HCT116 (cell line): Measurements from ENCODE around the gene LFNG. TPM values are rescaled to one million over a fixed set of nuclear protein-coding genes. Genes with fewer than 3 reads are reported as not detected.

ENCODE experiments used
- ATAC-seq: fragments of 200-7000 bp; cut with Tn5 transposase; 2 replicates; pipeline ENCODE4 v1.9.1; 2020; ENCODE audit warnings: mild to moderate bottlenecking, moderate library complexity
- BruUV-seq: library from RNA; stranded (reverse); fragments of 400-500 nt; replicated peaks from 2 replicates; lab custom pipeline; 2021; lab: Mats Ljungman, UMichigan
- CTCF ChIA-PET: fragments of 300-600 bp; sonication (Branson Sonifier 250); formaldehyde crosslinking; loops from one replicate; lab custom pipeline; 2021; ENCODE audit warnings: antibody characterized with exemption; lab: Charles Lee
- POLR2A ChIA-PET: fragments of 300-600, 350-600 bp; sonication (Branson Sonifier 250); formaldehyde crosslinking; loops from one replicate; lab custom pipeline; 2021; ENCODE audit warnings: antibody characterized with exemption; lab: Charles Lee
- RAD21 ChIA-PET, 2 experiments: fragments of 300-600 bp; sonication (Branson Sonifier 250); formaldehyde crosslinking; loops; one replicate each; lab custom pipeline; 2023; ENCODE audit warnings: low total read pairs in 2 of 2; ENCODE audit not compliant: uncharacterized antibody in 2 of 2, unreplicated experiment in 2 of 2, low non-redundant PET in 1 of 2; lab: Charles Lee
- DNase-seq: peaks from one replicate; pipeline ENCODE4 v3.0.0-alpha.2; 2010; ENCODE audit warnings: low read depth, low spot score
- H2AFZ ChIP-seq: fragments of 200-600 bp; shearing (Covaris generic), sonication (generic); 2 replicates; pipeline ENCODE4 v1.6.1; 2017; ENCODE audit warnings: low read depth, mixed run types, mixed read lengths, antibody characterized with exemption, low read length; ENCODE audit not compliant: poor library complexity, severe bottlenecking
- H3K27ac ChIP-seq: 2 replicates; pipeline ENCODE4 v1.5.1; 2012; ENCODE audit warnings: low read depth, low read length
- H3K27me3 ChIP-seq: fragments of 200-600 bp; sonication (generic); 2 replicates; pipeline ENCODE4 v1.6.1; 2016; ENCODE audit warnings: mixed run types, low read length, mixed read lengths; ENCODE audit not compliant: insufficient read depth
- H3K36me3 ChIP-seq, 2 experiments: fragments of 200-500 bp in 1 of 2; fragments of 200-600 bp in 1 of 2; sonication (Bioruptor generic) in 1 of 2; sonication (generic) in 1 of 2; 2 replicates each; pipeline versions ENCODE4 v1.5.1 to v1.6.1; 2014 to 2016; ENCODE audit warnings: low read length in 2 of 2, inconsistent platforms in 1 of 2, mixed read lengths in 1 of 2, mixed run types in 1 of 2; ENCODE audit not compliant: insufficient read depth in 2 of 2, control insufficient read depth in 1 of 2
- H3K4me1 ChIP-seq, 2 experiments: fragments of 200-600 bp in 1 of 2; sonication (generic) in 1 of 2; 2 replicates each; pipeline versions ENCODE4 v1.5.1 to v1.6.1; 2012 to 2017; ENCODE audit warnings: low read length in 2 of 2, inconsistent platforms in 1 of 2, mild to moderate bottlenecking in 1 of 2, mixed read lengths in 1 of 2, mixed run types in 1 of 2, moderate library complexity in 1 of 2; ENCODE audit not compliant: insufficient read depth in 2 of 2, control insufficient read depth in 1 of 2
- H3K4me2 ChIP-seq: fragments of 200-600 bp; sonication (generic); 2 replicates; pipeline ENCODE4 v1.6.1; 2017; ENCODE audit warnings: mixed run types, low read length, mixed read lengths
- H3K4me3 ChIP-seq, 2 experiments: fragments of 200-600 bp in 1 of 2; sonication (generic) in 1 of 2; replicated peaks in 1 of 2; 2 replicates each; pipeline ENCODE4 v1.5.1; 2011 to 2016; ENCODE audit warnings: low read length in 2 of 2, control low read depth in 1 of 2, low read depth in 1 of 2, mild to moderate bottlenecking in 1 of 2, mixed read lengths in 1 of 2, mixed run types in 1 of 2
- H3K79me2 ChIP-seq: fragments of 200-600 bp; sonication (generic); 2 replicates; pipeline ENCODE4 v1.6.1; 2017; ENCODE audit warnings: mild to moderate bottlenecking, mixed run types, low read length, moderate library complexity, mixed read lengths; ENCODE audit not compliant: insufficient read depth
- H3K9ac ChIP-seq: fragments of 200-600 bp; sonication (generic); 2 replicates; pipeline ENCODE4 v1.6.1; 2016; ENCODE audit warnings: low read length, mixed read lengths
- H3K9me2 ChIP-seq: fragments of 200-600 bp; sonication (generic), shearing (Covaris generic); 2 replicates; pipeline ENCODE4 v1.6.1; 2017; ENCODE audit warnings: mixed run types, mild to moderate bottlenecking, moderate library complexity; ENCODE audit not compliant: insufficient read depth
- H3K9me3 ChIP-seq, 2 experiments: fragments of 200-500 bp in 1 of 2; fragments of 200-600 bp in 1 of 2; sonication (Bioruptor generic) in 1 of 2; sonication (generic) in 1 of 2; 2 replicates each; pipeline ENCODE4 v1.6.1; 2014 to 2017; ENCODE audit warnings: low read length in 2 of 2, mixed read lengths in 2 of 2, inconsistent platforms in 1 of 2, low read depth in 1 of 2, mild to moderate bottlenecking in 1 of 2, mixed run types in 1 of 2, moderate library complexity in 1 of 2; ENCODE audit not compliant: control insufficient read depth in 1 of 2, insufficient read depth in 1 of 2
- H4K20me1 ChIP-seq: fragments of 200-600 bp; sonication (generic), shearing (Covaris generic); 2 replicates; pipeline ENCODE4 v1.6.1; 2017; ENCODE audit warnings: mixed run types, mild to moderate bottlenecking, moderate library complexity; ENCODE audit not compliant: insufficient read depth
- ATF3 ChIP-seq: IDR thresholded peaks from 2 replicates; pipeline ENCODE4 v1.6.1; 2012
- EGR1 ChIP-seq: IDR thresholded peaks from 2 replicates; pipeline ENCODE4 v1.6.1; 2012; ENCODE audit warnings: low read depth
- JUND ChIP-seq: IDR thresholded peaks from 2 replicates; pipeline ENCODE4 v1.6.1; 2012
- SIN3A ChIP-seq: IDR thresholded peaks from 2 replicates; pipeline ENCODE4 v1.6.1; 2012; ENCODE audit warnings: low read depth
- SP1 ChIP-seq: IDR thresholded peaks from 2 replicates; pipeline ENCODE4 v1.6.1; 2012; ENCODE audit warnings: low read depth
- SRF ChIP-seq: IDR thresholded peaks from 2 replicates; pipeline ENCODE4 v1.6.1; 2012; ENCODE audit warnings: low read depth
- ZNF274 ChIP-seq: fragments of 200-500 bp; sonication (Bioruptor generic); IDR thresholded peaks from 2 replicates; pipeline ENCODE4 v1.6.1; 2014; ENCODE audit warnings: mild to moderate bottlenecking, low read depth, low read length, inconsistent platforms
- intact Hi-C: fragments of 100-400 bp; cut with micrococcal nuclease; formaldehyde crosslinking; loops from 2 replicates; pipeline ENCODE4 v1.10.0; 2022
- total RNA-seq: library from RNA; stranded (reverse); gene quantifications from one replicate; pipeline ENCODE4 v1.2.1, GENCODE V29; 2021; ENCODE audit not compliant: unreplicated experiment
- TF ChIP-seq, protein P1 (sequence below), 3 experiments: fragments of 200-600 bp in 1 of 3; sonication (generic) in 1 of 3; IDR thresholded peaks in 2 of 3; conservative IDR thresholded peaks in 1 of 3; 2 replicates each; pipeline ENCODE4 v1.5.1; 2012 to 2017; ENCODE audit warnings: low read depth in 2 of 3, low read length in 2 of 3, antibody characterized with exemption in 1 of 3, borderline replicate concordance in 1 of 3, control low read depth in 1 of 3, mild to moderate bottlenecking in 1 of 3, mixed read lengths in 1 of 3, mixed run types in 1 of 3, moderate library complexity in 1 of 3; ENCODE audit not compliant: insufficient read depth in 1 of 3
- TF ChIP-seq, protein P2 (sequence below): IDR thresholded peaks from 2 replicates; pipeline ENCODE4 v1.6.1; 2011; ENCODE audit warnings: mild to moderate bottlenecking, low read length, moderate library complexity; ENCODE audit not compliant: insufficient replicate concordance; ENCODE audit errors: extremely low read depth

LFNG gene
- total RNA-seq, 1 experiment from 2014 or later, result 14.3 TPM

GRCh38 chr7:2526659-2527504 lies 7.3 kb downstream of the LFNG start:
- H3K9me2 ChIP-seq, result no peaks in the 10 kb centered on the region
- no peaks in the 10 kb centered on the region for H3K27me3 ChIP-seq
- DNase-seq (no peak), ATAC-seq (no peak)
- H3K9me3 ChIP-seq, result no peaks in the 10 kb centered on the region
- CTCF ChIA-PET, result interaction anchor here (1.0 to 1.1 kb wide), 2 partner anchors 58 to 75 kb away, joined by 3 to 4 read pairs; no protein-coding TSS in a partner anchor
- intact Hi-C loops, result no loop called here
- 0 out of 2 replicates have a peak, but pooled peaks cover 2% of the 10 kb centered on the region for H3K79me2 ChIP-seq
- H4K20me1 ChIP-seq, result no peaks in the 10 kb centered on the region
- H2AFZ ChIP-seq, result no peak overlapping the region
- no peaks in the 10 kb centered on the region for H3K36me3 ChIP-seq
- peak overlapping the region; percentile 50; the same call in 1 of the 2 replicates for H3K27ac ChIP-seq
- H3K9ac ChIP-seq, result no peak overlapping the region
- peak overlapping the region; percentile 62 for H3K4me2 ChIP-seq
- TF ChIP-seq SP1 (no peak), ATF3 (no peak), SIN3A (no peak), EGR1 (no peak), ZNF274 (no peak), SRF (no peak), JUND (no peak)
- TF ChIP-seq, protein P1, sequence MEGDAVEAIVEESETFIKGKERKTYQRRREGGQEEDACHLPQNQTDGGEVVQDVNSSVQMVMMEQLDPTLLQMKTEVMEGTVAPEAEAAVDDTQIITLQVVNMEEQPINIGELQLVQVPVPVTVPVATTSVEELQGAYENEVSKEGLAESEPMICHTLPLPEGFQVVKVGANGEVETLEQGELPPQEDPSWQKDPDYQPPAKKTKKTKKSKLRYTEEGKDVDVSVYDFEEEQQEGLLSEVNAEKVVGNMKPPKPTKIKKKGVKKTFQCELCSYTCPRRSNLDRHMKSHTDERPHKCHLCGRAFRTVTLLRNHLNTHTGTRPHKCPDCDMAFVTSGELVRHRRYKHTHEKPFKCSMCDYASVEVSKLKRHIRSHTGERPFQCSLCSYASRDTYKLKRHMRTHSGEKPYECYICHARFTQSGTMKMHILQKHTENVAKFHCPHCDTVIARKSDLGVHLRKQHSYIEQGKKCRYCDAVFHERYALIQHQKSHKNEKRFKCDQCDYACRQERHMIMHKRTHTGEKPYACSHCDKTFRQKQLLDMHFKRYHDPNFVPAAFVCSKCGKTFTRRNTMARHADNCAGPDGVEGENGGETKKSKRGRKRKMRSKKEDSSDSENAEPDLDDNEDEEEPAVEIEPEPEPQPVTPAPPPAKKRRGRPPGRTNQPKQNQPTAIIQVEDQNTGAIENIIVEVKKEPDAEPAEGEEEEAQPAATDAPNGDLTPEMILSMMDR (IDR thresholded peaks at IDR 0.05 in 2 of 3, conservative IDR thresholded peaks at IDR 0.05 in 1 of 3; ENCODE audit: borderline replicate concordance in 1 of 3, insufficient read depth in 1 of 3, low read depth in 2 of 3, low read length in 2 of 3), result no peak
- TF ChIP-seq, protein P2, sequence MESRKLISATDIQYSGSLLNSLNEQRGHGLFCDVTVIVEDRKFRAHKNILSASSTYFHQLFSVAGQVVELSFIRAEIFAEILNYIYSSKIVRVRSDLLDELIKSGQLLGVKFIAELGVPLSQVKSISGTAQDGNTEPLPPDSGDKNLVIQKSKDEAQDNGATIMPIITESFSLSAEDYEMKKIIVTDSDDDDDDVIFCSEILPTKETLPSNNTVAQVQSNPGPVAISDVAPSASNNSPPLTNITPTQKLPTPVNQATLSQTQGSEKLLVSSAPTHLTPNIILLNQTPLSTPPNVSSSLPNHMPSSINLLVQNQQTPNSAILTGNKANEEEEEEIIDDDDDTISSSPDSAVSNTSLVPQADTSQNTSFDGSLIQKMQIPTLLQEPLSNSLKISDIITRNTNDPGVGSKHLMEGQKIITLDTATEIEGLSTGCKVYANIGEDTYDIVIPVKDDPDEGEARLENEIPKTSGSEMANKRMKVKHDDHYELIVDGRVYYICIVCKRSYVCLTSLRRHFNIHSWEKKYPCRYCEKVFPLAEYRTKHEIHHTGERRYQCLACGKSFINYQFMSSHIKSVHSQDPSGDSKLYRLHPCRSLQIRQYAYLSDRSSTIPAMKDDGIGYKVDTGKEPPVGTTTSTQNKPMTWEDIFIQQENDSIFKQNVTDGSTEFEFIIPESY, result no peak
- no peak overlapping the region for H3K4me3 ChIP-seq
- RAD21 ChIA-PET, result no interaction called here
- H3K4me1 ChIP-seq, result peaks cover 69 to 78% of the 10 kb centered on the region in 2 experiments
- no TSS peak for BruUV-seq
- POLR2A ChIA-PET, result interaction anchor here (1.2 kb wide), 1 partner anchor 58 kb away, joined by 4 read pairs; no protein-coding TSS in a partner anchor
